Measurements from ENCODE around the gene CDX2.

CDX2 gene

GRCh38 chr13:27961227-27962085 lies 7.7 kb downstream of the CDX2 start:
- no peak for FAIRE-seq

GRCh38 chr13:27960362-27961226 lies 8.5 kb downstream of the CDX2 start:
- no peak for TF ChIP-seq TAF1 (IDR thresholded peaks at IDR 0.05; ENCODE audit: borderline replicate concordance, low read depth, low read length)
- TF ChIP-seq POLR2AphosphoS5 (IDR thresholded peaks at IDR 0.05; ENCODE audit: low read depth, low read length), result no peak
- TF ChIP-seq POLR2A (IDR thresholded peaks at IDR 0.05; ENCODE audit: low read depth, low read length), result no peak
- DNase-seq (ENCODE audit: insufficient read length) (no peak), FAIRE-seq (no peak)

More at GRCh38 chr13:27961227-27962085, 7.7 kb downstream of the CDX2 start:
- TF ChIP-seq POLR2A (IDR thresholded peaks at IDR 0.05; ENCODE audit: low read depth, low read length), result no peak
- no peak for TF ChIP-seq POLR2AphosphoS5 (IDR thresholded peaks at IDR 0.05; ENCODE audit: low read depth, low read length)
- no peak for DNase-seq (ENCODE audit: insufficient read length)

- no peak for FAIRE-seq
- TF ChIP-seq POLR2A (IDR thresholded peaks at IDR 0.05; ENCODE audit: low read depth, low read length) (no peak), POLR2AphosphoS5 (IDR thresholded peaks at IDR 0.05; ENCODE audit: low read depth, low read length) (no peak), TAF1 (IDR thresholded peaks at IDR 0.05; ENCODE audit: borderline replicate concordance, low read depth, low read length) (no peak)
Observed at GRCh38 chr13:27959976-27960361, 9.1 kb downstream of the CDX2 start.

GRCh38 chr13:27956576-27957300 lies 12.4 kb downstream of the CDX2 start:
- no peak for DNase-seq (ENCODE audit: insufficient read length)
- TF ChIP-seq TAF1 (IDR thresholded peaks at IDR 0.05; ENCODE audit: borderline replicate concordance, low read depth, low read length) (no peak), POLR2AphosphoS5 (IDR thresholded peaks at IDR 0.05; ENCODE audit: low read depth, low read length) (no peak), POLR2A (IDR thresholded peaks at IDR 0.05; ENCODE audit: low read depth, low read length) (no peak)
- FAIRE-seq, result no peak

More at GRCh38 chr13:27959976-27960361, 9.1 kb downstream of the CDX2 start:
- no peak for DNase-seq (ENCODE audit: insufficient read length)

- DNase-seq (ENCODE audit: insufficient read length) (no peak), FAIRE-seq (no peak)
Observed at GRCh38 chr13:27955014-27955591, 14.0 kb downstream of the CDX2 start.

GRCh38 chr13:27954406-27954851 lies 14.7 kb downstream of the CDX2 start:
- TF ChIP-seq POLR2AphosphoS5 (IDR thresholded peaks at IDR 0.05; ENCODE audit: low read depth, low read length) (no peak), TAF1 (IDR thresholded peaks at IDR 0.05; ENCODE audit: borderline replicate concordance, low read depth, low read length) (no peak), POLR2A (IDR thresholded peaks at IDR 0.05; ENCODE audit: low read depth, low read length) (no peak)
- DNase-seq (ENCODE audit: insufficient read length), result no peak
- no peak for FAIRE-seq

More at GRCh38 chr13:27955014-27955591, 14.0 kb downstream of the CDX2 start:
- TF ChIP-seq TAF1 (IDR thresholded peaks at IDR 0.05; ENCODE audit: borderline replicate concordance, low read depth, low read length), result no peak
- no peak for TF ChIP-seq POLR2A (IDR thresholded peaks at IDR 0.05; ENCODE audit: low read depth, low read length)
- TF ChIP-seq POLR2AphosphoS5 (IDR thresholded peaks at IDR 0.05; ENCODE audit: low read depth, low read length), result no peak

- FAIRE-seq, result peak; percentile 75
- TF ChIP-seq POLR2AphosphoS5 (IDR thresholded peaks at IDR 0.05; ENCODE audit: low read depth, low read length), result no peak
- peak; percentile 86 for DNase-seq (ENCODE audit: insufficient read length)
Observed at GRCh38 chr13:27953676-27954405, 15.3 kb downstream of the CDX2 start.

- FAIRE-seq (peak; percentile 24), DNase-seq (ENCODE audit: insufficient read length) (no peak)
- TF ChIP-seq POLR2AphosphoS5 (IDR thresholded peaks at IDR 0.05; ENCODE audit: low read depth, low read length) (no peak), TAF1 (IDR thresholded peaks at IDR 0.05; ENCODE audit: borderline replicate concordance, low read depth, low read length) (no peak), POLR2A (IDR thresholded peaks at IDR 0.05; ENCODE audit: low read depth, low read length) (no peak)
Observed at GRCh38 chr13:27952876-27953675, 16.0 kb downstream of the CDX2 start.

- FAIRE-seq, result no peak
- no peak for TF ChIP-seq TAF1 (IDR thresholded peaks at IDR 0.05; ENCODE audit: borderline replicate concordance, low read depth, low read length)
- no peak for TF ChIP-seq POLR2A (IDR thresholded peaks at IDR 0.05; ENCODE audit: low read depth, low read length)
- no peak for TF ChIP-seq POLR2AphosphoS5 (IDR thresholded peaks at IDR 0.05; ENCODE audit: low read depth, low read length)
- DNase-seq (ENCODE audit: insufficient read length), result no peak
Observed at GRCh38 chr13:27942972-27943371, 26.1 kb downstream of the CDX2 start.
